GM18873 (cell line): Measurements from ENCODE around the gene LRRTM3.
A peak's percentile ranks its signal among the peaks of the same experiment; 100 is the strongest.

Source experiments
- ATAC-seq: cut with Tn5 transposase; IDR thresholded peaks from one replicate; pipeline ENCODE4 v1.9.1; 2021; ENCODE audit warnings: mild to moderate bottlenecking, moderate library complexity, moderate number of reproducible peaks; ENCODE audit not compliant: unreplicated experiment, low FRiP score

Gene LRRTM3

DNA sequence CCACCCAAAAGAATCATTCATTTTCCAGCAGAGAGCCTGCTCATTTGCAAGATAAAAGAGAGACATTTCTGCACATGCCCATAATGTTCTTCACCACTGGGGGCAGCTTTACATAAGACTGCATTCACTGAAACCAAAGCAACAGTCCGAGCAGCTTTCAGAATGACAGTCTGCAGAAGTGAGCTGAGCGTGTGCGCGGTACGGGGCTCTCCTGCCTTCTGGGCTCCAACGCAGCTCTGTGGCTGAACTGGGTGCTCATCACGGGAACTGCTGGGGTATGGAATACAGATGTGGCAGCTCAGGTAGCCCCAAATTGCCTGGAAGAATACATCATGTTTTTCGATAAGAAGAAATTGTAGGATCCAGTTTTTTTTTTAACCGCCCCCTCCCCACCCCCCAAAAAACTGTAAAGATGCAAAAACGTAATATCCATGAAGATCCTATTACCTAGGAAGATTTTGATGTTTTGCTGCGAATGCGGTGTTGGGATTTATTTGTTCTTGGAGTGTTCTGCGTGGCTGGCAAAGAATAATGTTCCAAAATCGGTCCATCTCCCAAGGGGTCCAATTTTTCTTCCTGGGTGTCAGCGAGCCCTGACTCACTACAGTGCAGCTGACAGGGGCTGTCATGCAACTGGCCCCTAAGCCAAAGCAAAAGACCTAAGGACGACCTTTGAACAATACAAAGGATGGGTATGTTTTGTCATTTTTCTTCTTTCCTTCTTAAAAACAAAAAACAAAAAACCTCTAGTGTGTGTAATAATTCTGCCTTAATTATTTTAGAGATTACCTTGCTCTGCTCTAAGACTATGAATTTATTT is at the start of gene LRRTM3:
Gene LRRTM3, plus strand, starts transcription at position 141 of the 820 bp plus-strand sequence.
- ATAC-seq = peak; percentile 100

DNA sequence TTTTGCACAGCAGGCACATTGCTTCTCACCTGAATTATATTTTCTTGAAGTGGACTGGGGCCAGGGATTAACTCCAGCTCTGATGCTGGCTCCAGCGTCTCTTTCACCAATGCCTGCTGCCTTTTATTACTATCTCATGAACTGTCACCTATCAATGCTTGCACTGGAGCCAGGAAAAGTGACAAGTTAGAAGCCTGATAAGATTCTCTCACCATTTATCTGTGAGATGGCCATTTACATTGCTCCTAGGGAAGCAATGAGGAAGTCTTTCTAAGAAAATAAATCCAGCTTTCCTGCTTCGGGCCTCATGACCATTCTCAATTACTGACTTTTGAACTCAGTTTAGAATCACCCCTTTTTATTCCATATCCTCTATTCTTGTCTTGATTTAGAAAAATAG is 48.5 kb upstream of the LRRTM3 start:
- ATAC-seq = no peak

DNA sequence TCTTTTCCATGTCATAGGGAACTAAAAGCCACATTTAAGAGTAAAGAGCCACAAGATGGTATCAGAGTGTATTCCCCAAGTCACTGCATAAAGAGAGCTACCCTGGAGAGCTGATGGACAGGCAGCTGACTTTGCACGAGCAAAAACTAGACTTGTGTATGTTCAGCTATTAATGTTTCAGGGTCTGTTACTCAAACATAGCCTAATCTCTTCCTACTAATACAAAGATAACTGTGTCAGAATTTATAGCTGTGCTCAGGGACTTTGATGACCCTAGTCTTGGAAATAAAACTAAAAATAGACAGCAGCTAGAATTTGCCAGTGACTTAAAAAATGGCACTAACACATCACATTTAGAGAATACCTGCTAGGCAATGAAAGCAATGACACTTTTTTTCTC is 45.5 kb upstream of the LRRTM3 start:
- ATAC-seq = no peak

DNA sequence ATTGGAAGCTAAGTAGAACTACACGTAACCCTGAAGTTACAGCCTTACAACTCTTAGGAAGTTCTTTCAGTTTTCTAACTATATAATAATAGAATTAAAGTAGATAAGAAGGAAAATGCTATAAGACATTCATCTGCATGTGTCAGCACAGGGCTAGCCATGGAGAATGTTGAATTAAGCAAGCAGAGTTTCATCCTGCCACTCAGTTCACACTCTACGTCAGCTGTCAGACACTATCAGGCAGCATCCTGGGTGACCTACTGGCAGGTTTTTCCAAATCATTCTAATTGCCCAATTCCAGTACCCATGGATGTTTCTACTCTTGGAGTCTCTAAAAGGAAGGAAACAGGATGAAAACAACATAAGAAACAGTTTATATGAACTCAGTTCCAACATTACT is 45.0 kb upstream of the LRRTM3 start:
- no peak for ATAC-seq

DNA sequence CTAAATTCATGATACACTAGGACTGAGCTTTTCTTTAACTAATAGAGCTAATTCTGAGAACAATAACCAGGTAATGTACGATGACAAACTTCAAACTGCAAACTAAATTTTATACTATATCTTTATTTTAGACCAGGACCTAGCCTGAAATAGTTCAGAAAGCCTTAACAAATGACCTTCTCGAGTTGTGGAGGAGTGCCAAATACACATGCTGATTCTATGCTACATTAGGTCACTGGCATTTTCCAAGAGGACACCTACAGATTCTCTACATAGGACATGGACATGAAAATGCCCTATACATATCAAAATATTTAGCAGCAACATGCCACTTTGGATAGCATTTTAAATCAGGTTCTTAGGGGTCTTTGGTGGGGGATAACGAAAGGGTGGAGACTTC is 44.0 kb upstream of the LRRTM3 start:
- ATAC-seq = no peak

DNA sequence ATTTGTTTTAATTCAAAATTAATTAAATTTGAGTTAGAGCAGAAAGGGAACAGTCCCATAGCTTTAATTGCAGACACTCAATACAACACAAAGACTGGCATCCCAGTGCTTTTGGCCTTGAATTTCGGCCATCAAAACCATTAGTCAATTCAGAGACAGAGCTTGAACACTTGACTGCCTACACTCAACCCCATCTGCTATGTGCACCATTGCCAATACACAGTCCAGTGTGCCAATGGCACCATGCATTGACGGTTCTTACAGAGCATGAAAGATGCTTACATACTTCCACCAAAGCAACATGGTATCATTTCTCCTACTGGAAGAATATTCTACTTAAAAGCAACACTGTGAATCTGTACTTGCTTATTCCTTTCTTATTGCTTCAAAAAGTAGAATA is 43.6 kb upstream of the LRRTM3 start:
- no peak for ATAC-seq

DNA sequence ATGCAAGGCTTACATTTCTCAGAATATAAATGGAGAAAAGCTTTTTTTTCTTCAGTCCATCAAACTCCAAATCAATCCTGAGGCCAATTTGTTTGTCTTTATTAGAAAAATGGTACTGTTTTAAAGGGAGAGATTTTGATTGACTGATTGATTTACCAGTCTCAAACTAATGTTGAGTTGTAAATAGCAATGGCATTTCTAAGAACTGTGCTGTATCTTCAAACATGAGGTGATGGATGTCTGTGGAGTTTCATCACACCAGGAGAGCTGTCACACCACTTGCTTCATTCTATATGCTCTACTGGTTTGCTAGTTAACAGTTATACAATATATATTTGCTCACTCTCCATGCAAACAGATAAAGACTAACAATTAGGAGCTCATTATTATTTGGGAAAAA is 39.0 kb upstream of the LRRTM3 start:
- ATAC-seq = no peak

DNA sequence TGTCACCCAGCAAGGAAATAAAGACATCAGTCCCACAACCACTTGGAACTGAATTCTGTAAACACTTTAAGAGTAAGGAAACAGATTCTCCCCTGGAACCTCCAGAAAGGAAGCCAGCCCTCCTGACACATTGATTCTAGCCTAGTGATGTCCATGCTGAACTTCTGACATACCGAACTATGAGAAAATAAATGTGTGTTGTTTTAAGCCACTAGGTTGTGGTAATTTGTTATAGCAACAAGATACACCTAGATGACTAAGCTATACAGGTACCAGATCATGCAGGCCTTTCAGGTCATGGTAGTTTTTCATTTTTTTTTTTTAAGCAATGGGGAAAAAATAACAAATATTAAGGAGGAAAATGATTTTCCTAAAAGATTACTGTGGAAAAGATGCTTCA is 37.6 kb upstream of the LRRTM3 start:
- no peak for ATAC-seq

DNA sequence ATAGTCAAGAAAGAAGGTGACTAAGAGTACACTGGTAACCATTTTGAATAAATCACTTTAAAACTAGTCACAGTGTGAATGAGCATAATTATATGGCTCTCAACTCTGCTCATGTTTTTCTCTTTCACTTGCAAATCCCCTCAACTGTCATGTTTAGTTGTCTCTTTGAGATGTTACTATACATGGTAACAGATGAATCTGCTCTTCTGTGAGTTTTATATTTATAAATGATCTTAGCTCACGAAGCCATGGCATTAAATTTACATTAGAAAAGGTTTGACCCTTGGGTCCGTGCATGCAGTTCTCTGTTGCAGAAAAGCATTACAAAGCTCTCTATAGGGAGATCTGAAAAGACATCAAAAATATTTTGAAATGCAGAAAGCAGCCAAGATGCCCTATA is 33.0 kb upstream of the LRRTM3 start:
- ATAC-seq = no peak

DNA sequence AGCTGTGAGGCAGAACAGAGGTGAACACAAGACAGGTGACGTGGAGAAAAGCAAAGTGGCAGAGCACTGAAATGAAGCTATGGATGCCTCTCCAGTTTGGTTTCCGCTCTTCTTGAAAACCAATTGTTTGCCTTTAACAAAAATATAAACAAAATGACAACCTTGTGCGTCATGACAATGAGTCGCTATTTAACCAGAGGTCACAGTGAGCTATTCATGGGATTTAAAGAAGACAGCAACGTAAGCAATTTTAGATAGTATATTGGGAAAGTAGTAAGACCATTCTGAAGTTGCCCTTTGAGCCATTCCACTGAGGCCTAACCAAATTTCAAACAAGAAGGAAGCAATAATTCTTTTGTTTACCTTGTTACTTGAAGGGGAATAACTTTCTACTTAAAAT is 15.2 kb upstream of the LRRTM3 start:
- ATAC-seq = no peak

DNA sequence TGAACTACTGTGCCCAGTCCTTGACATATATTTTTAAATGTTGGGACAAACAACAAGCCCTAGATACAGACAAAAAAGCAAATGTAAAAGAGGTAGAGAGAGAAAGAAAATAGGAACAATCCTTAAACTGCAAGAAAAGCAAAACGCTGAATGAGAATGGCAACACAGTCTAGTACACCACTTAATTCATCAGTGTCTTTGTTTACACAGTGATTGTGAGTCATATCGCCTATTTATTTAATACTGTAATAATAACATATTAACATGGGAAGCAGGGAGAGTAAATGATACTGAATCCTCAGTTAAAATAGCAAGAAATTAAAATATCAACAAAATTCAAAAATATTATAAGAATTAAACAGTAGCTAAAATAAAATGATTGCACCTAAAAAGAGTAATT is 9.8 kb upstream of the LRRTM3 start:
- no peak for ATAC-seq

DNA sequence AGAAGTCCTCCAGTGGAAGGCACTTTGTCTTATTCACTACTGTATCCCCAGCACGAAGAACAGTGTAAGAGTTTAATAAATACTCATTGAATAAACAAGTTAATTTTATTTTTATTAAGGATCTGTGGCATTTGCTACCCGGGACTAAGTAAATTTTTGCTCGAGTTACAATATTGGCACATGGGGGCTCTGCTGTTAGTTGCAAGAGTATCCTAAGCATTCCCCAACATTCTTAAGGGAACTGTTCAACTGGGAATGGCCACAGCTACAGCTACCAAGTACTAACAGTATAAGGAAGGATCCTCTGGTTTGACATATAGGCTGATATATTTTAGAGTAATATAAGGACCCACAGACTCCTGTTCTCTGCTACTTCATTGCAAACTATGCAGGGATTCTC is 8.7 kb upstream of the LRRTM3 start:
- ATAC-seq = no peak

DNA sequence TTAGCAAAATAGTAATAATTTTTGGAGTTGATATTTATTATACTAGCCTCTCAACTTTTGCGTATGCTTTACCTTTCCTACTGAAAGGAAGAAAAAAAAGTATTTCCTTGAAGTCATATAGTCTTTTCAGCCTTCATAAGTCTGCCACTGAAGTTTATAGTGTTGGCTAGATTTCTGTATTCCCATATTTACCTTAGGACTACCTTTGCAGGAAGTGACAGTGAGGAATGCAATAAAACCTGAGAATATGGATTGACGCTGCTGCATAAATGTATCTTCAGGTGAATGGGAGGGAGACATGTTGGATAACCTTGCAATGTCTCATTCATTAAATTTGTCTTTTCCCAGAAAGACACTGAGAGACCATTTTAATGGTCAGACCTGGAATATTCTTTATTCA is 6.6 kb upstream of the LRRTM3 start:
- ATAC-seq = no peak

DNA sequence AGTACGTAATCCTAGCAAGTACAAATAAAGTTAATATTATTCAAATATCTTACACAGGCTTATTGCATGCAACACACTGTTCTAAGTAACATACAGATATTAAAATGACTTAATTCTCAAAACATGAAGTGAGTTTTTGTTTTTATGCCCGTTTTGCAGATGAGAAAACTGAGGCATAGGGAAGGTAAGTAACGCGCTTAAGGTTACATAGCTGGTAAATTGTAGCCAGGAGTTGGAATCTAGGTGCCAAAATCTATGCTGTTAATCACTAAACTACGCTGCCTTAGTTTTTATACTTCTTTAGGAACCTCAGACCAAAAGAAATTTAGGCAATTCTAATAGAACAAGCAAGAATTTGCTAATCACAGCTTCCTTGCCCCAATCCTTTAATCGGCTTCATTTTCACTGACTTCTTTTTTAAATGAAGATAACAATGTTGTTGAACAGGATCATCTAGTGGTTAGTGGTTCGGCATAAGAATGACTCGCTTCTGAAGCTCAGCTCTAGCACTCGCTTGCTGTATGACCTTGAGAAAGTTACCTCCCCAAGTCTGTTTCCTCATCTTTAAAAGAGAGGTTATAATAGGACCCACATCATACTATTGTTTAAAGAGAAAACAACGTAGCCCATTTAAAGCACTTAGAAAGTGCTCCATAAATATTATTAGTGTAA is 1.0 kb upstream of the LRRTM3 start:
- ATAC-seq = no peak

DNA sequence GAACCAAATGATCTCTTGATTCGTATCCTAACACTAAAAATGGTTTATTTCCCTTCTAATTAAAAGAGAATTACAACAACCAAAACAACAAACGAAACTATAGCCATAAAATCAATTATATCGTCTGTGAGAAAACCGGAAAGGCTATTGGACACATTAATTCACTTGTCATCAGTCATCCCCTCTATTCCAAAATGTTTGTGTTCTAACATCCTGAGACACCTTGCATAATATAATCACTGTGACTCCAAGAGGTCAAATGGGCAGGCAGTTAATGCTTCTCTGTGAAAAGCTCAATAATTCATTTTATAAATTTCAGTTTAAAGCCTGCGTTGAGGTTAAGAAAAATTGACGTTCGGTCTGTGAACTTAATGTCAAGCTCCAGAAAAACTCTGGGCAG is 463 bp upstream of the LRRTM3 start:
- ATAC-seq = no peak

DNA sequence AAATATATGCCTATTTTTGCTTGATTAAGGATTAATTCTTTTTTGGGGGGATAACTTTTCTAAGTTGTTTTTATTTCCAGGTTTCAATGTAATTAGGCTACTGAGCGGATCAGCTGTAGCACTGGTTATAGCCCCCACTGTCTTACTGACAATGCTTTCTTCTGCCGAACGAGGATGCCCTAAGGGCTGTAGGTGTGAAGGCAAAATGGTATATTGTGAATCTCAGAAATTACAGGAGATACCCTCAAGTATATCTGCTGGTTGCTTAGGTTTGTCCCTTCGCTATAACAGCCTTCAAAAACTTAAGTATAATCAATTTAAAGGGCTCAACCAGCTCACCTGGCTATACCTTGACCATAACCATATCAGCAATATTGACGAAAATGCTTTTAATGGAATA is 1.0 kb downstream of the LRRTM3 start:
- no peak for ATAC-seq

DNA sequence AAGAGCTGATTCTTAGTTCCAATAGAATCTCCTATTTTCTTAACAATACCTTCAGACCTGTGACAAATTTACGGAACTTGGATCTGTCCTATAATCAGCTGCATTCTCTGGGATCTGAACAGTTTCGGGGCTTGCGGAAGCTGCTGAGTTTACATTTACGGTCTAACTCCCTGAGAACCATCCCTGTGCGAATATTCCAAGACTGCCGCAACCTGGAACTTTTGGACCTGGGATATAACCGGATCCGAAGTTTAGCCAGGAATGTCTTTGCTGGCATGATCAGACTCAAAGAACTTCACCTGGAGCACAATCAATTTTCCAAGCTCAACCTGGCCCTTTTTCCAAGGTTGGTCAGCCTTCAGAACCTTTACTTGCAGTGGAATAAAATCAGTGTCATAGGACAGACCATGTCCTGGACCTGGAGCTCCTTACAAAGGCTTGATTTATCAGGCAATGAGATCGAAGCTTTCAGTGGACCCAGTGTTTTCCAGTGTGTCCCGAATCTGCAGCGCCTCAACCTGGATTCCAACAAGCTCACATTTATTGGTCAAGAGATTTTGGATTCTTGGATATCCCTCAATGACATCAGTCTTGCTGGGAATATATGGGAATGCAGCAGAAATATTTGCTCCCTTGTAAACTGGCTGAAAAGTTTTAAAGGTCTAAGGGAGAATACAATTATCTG is 1.6 kb downstream of the LRRTM3 start:
- ATAC-seq = no peak

DNA sequence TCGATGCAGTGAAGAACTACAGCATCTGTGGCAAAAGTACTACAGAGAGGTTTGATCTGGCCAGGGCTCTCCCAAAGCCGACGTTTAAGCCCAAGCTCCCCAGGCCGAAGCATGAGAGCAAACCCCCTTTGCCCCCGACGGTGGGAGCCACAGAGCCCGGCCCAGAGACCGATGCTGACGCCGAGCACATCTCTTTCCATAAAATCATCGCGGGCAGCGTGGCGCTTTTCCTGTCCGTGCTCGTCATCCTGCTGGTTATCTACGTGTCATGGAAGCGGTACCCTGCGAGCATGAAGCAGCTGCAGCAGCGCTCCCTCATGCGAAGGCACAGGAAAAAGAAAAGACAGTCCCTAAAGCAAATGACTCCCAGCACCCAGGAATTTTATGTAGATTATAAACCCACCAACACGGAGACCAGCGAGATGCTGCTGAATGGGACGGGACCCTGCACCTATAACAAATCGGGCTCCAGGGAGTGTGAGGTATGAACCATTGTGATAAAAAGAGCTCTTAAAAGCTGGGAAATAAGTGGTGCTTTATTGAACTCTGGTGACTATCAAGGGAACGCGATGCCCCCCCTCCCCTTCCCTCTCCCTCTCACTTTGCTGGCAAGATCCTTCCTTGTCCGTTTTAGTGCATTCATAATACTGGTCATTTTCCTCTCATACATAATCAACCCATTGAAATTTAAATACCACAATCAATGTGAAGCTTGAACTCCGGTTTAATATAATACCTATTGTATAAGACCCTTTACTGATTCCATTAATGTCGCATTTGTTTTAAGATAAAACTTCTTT is 2.3 kb downstream of the LRRTM3 start:
- ATAC-seq = no peak

DNA sequence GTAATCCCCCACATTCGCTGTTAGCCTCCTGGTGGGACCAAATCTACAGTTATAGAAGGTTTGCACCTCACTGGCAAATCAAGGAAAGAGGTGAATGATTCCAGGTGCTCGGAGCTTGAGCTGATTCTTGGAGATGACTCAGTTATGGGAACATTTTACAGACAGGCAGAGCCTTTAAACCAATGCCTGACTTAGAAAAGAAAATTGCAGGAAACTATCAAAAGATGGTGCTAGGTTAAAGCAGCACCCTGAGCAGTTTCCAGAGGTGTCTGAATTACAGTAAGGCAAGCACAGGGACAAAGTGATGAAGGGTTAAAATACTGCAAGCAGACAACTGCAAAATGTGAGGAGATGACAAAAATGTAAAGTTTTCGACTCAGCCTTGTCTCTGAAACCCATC is 2.9 kb downstream of the LRRTM3 start:
- ATAC-seq = no peak

DNA sequence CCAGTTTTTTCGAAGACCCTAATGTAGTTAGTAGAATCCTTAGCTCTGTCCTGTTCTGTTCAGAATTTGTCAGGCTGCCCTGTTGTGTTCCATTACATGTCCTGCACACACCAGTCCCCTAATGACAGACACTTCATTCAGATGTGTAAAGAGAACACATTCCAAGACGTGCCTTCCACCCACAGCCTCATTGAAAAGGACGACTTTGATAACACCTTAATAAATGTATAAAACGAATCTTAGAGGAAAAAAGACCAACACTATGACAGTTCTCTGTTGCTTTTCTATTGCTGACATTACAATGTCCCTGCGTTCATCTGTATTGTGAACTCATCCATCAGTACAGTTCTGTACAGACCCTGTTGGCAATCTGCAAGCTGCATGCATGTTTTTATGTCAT is 3.5 kb downstream of the LRRTM3 start:
- no peak for ATAC-seq
